NCI-H1417 (cell line): ENCODE measurements around the gene ANXA3.
"Not testable (repeated sequence)": the region's sequence is repeated elsewhere in the genome, so short reads cannot be mapped to it uniquely, and the experiment has no call there.

Experiments
- DNase-seq, 3 experiments: peaks; one replicate each; lab custom pipeline; 2025; lab: John Stamatoyannopoulos, UW

ANXA3 gene

DNA sequence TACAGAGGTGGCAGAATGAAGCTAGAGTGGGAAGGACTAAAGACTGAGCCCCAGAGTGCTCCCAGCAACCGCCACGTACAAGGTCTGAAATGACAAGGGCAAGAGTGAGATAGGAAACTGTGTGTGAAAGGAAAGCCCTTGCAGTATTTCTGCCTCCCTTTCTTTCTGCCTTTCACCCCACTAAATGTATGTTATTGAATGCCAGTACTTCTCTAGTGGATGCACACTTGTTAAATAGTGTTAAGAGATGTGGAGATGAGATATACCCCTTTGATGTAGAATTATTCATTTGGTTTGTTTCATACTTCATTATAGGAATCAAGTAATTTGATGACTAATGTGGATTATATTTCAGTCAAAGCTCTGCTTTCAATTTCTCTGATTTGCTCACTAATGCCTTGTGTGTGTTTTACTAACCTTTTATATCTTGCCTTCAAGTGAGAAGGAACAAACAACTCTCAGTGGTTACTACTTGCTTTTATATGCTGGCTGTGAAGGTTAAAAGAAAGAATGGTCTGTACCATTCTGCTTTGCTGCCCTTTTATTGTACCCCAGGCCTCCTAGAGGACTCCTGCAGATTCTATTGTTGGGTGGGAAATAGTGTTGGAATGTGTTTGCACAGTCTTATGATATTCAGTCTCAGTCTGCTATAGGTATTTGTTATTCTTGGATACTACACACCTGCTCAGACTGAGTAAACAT is 8.0 kb upstream of the ANXA3 start:
- DNase-seq, result peak in 1 of 3 experiments; percentile 19

DNA sequence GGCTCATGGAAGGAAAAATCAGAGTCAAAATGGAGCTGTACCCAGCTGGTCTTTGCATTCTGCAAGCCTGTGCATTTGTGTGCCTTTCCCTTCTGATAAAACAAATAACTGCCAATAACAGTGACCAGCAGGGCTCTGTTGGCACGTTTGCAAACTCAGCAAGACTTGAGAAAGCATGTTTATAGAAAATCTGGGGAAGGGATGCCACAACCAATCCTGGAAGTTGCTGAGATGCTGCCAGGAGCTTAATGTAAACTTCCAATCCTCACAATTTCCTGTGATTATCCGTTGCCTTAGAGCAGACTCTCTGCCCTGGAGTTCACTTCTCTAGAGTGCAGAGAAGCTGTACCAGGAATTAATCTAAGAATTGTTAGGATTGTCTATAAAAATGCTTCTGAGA is 6.9 kb upstream of the ANXA3 start:
- no peak for DNase-seq

DNA sequence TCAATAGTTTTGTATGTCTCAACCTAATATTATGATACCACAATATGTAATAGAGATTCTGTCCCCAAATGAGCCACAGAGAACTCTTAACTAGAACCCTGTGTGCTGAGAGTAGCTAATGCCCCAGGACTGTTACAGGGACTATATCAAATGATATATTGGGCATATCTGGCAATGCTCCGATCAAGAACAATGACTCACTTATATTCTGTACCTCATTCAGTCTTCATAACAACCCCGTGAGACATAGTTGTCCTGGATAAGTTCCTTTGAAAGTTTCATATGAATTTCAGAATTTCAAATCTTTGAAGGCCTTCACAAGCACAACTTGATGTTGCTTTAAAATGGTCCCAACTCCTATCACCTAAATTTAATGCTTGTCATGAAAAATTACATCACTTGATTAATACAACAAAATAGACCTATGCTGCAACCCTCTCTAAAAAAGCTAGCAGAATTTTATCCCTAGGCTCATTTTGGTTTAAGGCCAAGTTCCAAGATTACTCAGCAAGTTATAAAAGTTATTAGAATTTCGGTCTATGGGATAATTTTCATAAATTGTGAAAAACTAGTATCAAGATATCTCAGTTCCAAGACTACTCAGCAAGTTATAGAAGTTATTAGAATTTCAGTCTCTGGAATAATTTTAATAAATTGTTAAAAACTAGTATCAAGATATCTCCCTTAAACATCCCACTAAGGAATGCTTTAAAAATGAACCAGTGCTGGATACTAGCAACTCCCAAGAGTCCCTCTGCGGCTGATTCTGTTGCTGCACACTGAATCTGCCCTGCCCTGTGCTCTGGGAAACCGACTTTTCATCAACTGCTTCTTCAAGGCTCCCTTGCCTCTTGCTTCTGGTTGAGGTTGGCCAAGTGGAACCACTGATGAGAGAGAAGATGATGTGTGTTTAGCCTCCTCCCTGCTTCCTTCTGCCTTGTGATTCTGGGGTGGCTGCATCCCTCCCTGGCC is 6.0 kb upstream of the ANXA3 start:
- DNase-seq, result no peak

DNA sequence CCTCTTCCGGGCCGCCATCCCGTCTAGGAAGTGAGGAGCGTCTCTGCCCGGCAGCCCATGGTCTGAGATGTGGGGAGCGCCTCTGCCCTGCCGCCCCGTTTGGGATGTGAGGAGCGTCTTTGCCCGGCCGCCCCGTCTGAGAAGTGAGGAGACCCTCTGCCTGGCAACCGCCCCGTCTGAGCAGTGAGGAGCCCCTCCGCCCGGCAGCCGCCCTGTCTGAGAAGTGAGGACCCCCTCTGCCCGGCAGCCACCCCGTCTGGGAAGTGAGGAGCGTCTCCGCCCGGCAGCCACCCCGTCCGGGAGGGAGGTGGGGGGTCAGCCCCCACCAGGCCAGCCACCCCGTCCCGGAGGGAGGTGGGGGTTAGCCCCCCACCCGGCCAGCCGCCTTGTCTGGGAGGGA is 3.7 kb upstream of the ANXA3 start:
- DNase-seq, result not testable (repeated sequence)

DNA sequence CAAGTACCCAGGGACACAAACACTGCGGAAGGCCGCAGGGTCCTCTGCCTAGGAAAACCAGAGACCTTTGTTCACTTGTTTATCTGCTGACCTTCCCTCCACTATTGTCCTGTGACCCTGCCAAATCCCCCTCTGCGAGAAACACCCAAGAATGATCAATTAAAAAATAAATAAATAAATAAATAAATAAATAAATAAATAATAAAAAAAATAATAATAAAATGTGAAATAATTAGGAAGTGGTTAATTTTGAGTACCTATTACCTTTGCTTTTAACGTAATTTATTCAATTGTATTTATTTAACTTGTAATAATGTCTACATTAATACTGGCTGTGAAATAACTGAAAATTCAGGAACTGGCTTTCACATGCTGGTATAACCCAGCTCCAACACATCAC is 2.7 kb upstream of the ANXA3 start:
- not testable (repeated sequence) for DNase-seq

DNA sequence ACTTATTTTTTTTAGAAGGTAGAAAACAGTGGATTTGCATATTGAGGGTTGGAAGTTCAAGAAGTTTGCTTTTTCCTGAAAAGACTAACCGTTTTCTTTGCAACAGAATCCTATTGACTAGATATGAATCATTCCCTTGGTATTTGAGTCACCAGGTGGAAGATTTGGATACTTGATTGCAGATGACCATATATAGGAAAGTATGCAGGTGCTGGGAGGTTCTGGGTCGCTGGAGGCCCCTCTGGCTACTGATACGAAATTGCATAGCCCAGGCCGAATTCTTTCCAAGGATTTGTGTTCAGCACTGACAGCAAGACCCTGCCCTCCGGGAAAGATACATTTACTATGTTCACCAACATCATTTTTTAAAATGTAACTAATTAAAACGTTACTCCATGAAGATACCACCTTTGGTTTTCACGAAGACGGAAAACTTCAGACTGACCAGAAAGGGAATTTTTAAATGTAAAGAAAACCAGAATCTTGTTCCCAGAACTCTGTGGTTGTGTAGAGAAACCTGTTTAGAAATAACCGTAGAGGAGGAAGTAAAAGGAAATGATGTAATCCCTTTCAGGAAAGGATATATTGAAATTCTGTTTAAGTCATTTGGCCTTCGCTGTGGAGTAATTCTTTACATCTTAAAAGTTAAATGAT is 946 bp downstream of the ANXA3 start:
- DNase-seq, result peak in 1 of 3 experiments; percentile 26

DNA sequence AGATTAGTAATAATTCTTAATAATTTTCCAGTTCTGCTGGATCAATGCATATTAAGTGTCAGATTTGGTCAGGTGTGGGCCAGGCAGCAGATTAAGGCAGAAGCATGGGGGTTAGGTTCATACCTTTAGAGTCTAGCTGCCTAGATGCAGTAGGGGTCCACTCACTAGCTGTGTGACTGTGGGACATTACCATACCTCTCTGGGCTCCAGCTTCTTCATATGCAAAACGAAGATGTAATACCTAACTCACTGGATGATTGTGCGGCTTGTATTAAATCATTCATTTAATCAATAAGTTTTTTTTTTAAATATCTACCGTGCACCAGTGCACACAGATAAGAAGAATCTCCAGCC is 1.4 kb downstream of the ANXA3 start:
- no peak for DNase-seq

DNA sequence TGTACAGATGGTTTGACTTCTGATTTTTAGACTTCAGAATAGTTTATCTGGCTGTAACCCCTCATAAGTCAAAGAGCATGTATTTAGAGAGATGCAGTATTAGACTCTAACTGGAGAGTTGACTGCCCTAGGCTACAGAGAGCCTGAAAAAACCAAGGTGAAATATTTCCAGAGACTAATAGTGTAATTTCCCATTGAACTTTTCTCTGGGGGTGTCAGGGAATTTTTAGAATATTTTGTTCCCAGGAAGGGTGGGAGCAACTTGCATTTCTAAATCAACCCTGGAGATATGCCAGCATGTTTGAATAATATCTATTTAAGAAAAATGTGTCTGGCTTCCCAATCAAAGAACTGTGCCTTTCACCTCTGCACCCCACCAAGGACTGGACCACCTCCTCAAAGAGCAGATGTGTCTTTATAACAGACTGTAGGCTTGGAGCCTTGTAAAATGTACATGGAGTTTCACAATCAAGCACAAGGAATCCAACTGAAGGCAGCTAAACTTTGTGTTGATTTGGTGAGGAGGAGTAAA is 2.0 kb downstream of the ANXA3 start:
- DNase-seq, result no peak

DNA sequence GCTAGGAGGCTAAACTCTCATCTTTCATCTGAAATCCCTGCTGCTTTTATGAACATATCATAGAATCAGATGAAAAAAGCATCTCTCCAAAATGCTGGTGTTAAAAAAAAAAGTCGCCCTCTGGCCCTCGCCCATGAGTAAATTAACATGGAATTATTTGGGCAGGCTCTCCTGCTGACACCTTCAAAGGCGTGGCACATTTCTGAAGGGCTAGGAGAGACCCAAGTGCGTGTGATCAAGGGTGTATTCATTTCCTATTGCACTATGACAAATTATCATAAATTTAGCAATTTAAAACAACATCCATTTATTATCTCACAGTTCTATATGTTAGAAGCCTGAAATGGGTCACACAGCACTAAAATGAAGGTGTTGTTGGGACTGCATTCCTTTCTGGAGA is 5.1 kb downstream of the ANXA3 start:
- DNase-seq, result no peak

DNA sequence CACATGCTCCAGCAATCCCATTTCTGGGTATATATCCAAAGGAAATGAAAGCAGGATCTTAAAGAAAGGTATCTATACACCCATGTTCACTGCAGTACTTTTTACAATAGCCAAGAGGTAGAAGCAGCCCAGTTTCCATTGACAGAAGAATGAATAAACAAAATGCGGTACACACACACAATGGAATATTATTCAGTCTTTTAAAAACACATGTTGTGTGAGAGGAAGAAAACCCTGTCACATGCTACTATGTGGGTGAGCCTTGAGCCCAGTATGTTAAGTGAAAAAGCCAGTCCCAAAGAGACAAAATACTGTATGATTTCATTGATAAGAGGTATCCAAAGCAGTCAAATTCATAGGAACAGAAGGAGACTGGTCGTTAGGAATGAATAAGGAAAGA is 6.3 kb downstream of the ANXA3 start:
- DNase-seq, result no peak

DNA sequence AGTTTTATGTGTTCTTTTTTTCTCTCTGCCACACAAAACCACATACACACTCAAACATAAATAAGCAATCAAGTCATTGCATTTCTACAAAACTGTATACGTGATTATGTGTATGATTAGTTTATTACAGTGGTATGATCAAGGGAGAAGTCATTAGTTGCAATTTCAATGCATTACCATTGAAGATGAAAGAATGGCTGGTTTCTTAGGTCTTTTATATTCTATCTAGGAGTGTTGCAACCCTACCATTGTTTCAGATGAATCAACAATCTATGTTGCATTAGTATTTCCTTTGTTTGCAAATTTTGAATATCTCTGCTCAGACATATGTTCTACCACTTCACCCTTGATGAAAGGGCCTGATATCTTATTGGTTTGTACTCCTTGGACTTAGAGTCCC is 6.8 kb downstream of the ANXA3 start:
- DNase-seq, result no peak

DNA sequence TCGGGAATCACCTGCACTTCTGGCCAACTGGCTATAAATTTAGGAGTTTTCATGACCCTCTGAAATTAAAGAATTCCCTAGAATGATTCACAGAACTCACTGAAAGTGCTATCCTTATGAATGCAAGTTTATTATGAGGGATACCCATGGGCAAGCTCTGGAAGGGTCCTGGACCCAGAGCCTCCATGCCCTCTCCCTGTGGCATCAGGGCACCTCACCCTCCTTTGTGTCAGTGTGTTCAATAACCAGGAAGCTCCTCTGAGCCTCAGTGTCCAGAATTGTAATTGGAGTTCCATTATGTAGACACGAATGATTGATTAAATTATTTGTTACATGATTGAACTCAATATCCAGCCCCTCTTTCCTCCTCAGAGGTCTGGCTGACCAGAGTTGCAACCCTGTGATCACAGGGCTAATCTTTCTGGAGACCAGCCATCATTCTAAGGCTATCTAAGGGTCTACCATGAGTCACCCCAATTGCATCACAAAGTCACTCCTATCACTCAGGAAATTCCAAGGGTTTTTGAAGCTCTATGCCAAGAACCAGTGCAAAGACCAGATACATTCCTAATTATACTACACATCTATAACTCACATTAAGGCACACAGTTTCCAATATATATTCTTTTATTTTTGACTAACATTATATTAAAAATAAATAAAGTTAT is 8.9 kb downstream of the ANXA3 start:
- DNase-seq, result no peak

DNA sequence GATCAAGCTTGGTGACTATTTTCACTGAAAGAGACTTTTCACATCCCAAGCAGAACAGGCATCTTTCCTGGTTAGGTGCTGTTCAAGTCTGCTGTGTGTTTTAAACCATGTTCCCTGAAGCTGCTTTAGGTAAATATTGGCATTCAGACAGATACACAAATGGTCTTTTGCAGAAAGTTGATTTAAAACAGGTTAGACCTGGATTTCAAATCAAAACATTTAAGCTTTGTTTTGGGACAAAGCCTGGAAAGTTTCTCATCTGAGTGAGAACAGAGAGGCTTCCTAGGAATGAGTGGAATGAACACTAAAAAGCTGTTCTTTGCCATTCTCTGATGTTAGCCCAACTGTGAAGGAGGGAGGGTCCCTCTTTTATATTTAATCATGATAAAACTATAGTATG is 10.1 kb downstream of the ANXA3 start:
- no peak for DNase-seq

DNA sequence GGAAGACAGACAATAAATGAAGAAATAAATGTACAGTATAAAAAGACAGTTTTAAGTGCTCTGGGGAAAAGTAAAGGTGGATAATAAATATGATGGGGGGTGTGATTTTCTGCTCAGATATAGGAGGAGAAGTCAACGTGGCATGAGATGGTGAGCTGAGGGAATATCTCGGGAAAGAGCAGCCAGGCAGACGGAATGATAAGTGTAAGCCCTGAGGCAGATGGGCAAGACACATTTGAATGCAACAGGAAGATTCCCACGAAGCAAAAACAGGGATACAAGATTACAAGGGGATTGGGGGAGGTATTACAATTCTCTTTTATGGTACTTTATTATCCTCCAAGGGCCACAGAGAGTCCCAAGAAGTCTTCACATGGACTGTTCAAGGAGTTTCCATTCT is 11.1 kb downstream of the ANXA3 start:
- DNase-seq, result no peak

DNA sequence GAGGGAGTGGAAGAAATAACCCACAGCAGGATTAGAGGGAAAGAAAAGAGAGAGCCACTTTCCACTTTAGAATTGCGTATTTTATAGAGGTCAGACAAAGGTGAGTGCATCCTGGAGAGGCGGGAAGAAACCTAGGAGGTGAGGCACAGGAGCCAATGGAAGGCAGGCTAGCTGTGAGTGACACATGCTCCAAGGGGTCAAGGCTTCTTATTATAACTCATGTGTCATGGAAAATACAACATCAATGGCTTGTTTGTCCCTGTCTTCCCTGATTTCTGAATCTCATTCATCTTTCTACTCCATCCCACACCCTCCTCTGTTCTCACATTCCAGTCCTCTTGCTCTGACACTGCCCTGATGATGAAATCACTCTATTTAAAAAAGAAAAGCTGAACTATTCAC is 14.4 kb downstream of the ANXA3 start:
- DNase-seq, result no peak

DNA sequence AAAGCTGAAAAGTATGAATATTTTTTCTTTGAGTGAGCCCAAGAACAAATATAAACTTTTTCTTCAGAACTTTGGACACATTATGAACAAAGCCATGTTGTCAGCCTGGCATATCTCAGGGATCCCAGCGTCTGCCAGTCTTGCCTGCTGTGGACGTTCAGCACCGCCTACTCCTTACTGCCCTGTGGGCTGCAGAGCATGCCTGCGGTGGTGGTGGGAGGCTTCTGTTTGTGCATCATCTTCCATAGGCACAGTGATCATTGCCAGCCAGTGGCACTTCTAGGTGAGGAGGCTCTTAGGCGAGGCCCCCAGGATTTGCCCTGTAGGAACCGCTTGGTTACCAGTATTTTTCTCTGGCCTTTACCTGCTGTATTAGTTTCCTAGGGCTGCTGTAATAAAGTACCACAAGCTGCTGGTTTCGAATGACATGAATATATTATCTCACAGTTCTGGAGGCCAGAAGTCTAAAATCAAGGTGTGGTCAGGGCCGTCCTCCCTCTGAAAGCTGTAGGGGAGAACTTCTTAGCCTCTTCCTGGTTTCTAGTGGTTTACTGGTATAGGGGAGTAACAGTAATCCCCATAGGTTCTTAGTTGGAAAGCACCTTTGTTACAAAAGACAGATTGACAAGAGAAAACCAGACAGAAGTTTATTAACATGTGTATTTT is 15.4 kb downstream of the ANXA3 start:
- no peak for DNase-seq

DNA sequence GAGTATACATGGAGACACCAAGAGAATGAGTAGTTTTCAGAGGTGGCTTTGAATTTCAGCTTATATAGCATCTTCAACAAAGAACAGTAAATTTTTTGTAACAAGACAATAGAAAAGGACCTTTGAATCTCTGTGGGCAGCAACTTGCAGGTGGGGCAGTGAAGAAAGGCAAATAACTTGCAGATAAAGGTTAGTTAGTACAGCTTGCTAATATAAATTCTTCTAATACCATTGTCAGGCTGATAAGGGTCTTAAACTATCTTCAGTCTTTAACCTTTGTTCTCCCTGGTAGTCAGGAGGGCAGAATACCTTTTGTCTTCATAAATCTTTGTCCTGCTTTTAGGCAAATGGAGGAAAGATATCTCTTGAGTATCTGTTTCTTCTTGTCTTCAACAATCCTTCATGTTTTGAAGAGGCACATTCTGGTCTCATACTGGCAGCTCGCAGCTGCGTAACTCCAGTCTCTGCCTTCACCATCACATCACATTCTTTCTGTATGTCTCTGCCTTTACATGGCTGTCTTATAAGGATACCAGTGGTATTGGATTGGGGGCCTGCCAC is 16.0 kb downstream of the ANXA3 start:
- no peak for DNase-seq

DNA sequence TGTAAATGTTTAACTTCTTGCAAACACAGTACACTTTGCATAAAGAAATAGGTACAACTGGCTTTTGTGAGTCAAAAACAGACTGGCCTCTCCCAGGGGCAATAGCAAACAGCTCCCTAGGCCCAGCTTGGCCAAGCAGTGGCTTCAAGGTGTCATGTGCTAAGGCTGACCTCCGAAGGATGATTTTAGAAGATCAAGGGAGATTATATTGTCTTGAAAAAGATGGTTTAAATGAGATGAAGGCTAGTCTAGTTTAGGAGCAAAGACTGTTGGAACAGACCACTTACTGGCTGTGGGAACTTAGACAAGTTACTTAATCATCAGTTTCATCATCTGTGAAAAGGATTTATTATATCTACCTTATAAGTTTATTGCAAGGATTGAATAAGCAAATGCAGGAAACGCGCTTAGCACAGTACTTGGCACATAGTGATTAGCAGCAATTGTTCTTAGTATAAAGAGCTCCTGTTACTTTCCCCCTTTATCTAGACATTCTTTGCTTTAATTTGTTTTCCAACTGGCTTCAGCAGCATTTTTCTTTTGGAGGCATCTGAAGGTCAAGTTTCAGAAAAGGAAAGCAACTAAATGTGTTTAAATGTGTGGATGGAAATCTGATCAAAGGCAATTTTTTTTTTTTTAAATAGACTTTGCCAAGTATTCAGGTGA is 17.2 kb downstream of the ANXA3 start:
- no peak for DNase-seq

DNA sequence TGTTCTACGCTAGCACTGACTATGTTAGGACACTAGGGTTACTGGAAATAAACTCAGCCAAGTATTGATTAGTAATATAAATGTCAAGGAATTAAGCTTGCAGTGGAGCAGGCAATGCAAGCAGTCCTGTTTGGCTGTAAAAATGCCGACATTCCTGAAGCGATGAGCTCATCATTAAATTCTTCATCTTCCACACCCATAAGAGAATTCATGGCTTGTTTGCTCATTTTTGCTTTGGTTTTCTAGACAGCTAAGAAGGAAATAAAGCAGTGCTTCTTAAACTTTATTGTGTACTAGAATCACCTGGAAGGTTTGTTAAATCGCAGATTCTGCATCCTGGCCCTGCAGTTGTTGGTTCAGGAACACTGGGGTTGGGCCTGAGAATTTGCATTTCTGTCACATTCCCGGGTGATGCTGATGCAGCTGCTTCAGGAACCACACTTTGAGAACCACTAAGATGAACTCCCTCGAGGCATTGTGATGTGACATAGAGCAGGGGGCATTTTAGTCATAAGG is 17.8 kb downstream of the ANXA3 start:
- DNase-seq, result no peak

DNA sequence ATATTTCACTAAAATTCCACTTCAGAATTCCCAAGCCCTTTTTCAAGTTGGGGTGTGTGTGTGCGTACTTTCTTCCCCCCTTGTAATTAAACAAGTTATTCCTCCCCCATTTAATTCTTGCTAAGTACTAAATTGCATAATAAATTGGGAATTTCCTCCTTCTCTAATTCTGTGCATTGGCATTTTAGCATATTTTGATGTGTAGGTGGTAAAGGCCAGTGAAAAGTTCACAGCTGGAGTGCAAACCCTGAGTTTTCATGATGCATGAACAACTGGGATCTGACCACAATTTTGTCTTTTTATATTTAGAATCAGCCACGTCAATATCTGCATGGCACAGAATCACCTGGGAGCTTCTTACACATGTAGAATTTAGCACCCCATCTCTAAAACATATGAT is 18.5 kb downstream of the ANXA3 start:
- no peak for DNase-seq
